Forelimb muscle (tissue), 1 donor: ENCODE measurements around the gene PRKCZ. TPM values are rescaled to one million over a fixed set of nuclear protein-coding genes. Genes with fewer than 3 reads are reported as not detected.
A peak's percentile ranks its signal among the peaks of the same experiment; 100 is the strongest.

ENCODE experiments used
- DNase-seq: peaks from one replicate; pipeline ENCODE4 v3.0.0-alpha.2; 2013; ENCODE audit warnings: low read depth
- polyA plus RNA-seq: library from polyadenylated mRNA; unstranded; fragments of 120-200 nt; gene quantifications from one replicate; pipeline ENCODE4 v1.2.1, GENCODE V29; 2013; ENCODE audit not compliant: insufficient read length

PRKCZ gene
- polyA plus RNA-seq, 1 donor: 7.6 TPM

DNA sequence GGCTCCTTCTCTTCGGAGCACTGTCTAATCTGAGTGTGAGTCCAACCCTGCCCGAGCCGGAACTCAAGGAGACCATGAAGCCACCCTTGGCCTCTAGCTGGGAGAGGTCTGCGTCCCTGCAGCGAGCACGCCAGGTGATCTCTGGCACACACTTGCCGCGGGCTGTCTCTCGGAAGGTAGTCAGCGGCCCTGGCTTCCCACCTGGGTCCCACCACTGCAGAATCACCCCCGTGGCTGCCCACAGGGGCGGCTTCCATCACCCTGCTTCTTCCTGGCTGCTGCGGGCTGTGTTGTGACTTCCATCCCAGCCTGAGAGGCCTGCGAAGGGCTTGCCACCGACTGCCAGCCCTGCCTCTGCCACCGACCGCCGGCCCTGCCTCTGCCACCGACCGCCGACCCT, 127.3 kb downstream of the PRKCZ start:
- DNase-seq: no peak

GRCh38 chr1:2177946-2178538, 127.8 kb downstream of the PRKCZ start:
- DNase-seq: no peak

DNA sequence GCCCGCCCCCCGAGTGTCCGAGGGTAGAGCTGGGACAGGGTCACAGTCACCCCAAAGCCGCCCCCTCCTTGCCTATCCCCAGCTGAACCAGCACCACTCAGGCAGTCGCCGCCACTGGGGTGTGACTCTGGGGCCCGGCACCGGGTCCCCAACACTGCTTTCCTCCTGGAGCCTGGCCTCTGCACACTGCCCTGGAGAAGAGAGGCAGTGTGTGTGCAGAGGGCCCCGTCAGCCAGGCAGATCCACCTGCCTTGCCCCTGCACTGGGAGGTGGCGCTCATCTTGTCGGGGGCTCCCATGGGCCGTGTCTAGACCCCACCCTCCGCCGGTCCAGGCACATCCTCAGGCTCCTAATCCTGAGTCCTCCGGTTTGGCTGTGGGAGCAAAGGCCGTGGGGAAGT, 128.7 kb downstream of the PRKCZ start:
- no peak for DNase-seq

DNA sequence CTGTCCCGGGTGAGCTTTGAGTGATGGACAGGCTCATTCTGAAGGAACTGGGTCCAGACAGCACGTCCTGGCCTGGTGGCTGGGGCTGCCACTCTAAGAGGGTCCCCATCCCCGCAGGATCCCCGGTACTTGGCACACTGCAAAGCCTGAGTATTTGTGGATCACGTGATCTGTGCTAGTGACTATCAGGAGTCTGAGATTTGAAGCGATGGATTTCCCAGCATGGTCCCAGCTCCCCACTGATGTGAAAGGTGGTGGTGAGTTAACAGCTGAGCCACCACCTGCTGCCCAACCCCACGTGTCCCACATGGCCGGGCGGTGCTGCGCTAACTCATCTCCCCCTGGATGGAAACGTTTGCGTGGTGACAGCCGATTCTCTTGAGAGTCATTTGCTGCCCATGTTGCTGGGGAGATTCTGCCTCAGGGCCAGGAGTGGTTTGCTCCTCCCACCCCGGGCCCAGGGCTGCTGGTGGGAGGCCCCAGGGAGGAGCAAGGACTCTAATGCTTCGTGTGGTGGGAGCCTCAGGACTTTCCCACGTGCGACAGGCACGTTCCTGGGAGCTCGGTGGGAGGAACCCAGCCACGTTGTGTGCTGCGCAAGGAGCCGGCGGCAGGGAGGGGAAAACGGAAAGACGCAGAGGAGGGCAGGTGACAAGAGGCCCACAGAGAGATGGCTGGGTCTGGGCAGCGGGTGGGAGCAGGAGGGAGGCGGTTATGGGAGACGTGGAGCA, 129.2 kb downstream of the PRKCZ start:
- no peak for DNase-seq

DNA sequence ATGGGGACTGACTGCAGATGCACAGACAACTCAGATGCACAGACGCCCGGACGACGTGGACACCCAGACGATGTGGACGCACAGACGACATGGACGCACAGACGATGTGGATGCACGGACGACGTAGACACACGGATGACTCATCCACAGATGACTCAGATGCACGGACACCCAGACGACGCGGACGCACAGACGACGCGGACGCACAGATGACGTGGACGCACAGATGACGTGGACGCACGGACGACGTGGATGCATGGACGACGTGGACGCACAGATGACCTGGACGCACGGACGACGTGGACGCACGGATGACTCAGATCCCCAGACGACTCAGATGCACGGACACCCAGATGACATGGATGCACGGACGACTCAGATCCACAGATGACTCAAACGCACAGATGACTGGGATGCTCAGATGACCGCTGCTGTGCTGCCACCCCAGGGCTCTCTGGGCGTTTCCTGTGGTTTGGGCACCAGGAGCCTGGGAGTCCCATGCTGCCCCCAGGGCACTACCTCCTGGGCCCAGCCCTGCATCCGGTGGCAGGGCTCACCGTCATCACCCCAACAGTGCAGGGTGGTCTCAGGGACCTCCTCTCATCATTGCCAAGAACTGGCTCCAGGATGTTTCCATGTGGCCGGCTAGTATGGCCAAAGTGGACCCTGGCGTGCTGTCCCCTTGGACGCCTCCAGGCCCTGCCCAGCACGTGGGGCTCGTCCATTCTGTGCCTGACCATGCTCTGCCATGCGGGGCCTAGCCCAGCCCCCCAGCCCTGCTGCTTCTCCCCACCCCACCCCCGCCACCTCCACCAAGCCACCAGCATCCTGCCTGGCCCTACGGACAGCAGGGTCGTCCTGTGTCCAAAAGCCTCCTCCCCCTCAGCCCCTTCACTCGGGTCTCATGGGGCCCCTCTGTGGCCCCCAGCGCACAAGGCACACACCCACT, 130.4 kb downstream of the PRKCZ start:
- no peak for DNase-seq

- DNase-seq: no peak
Observed at GRCh38 chr1:2181271-2181670, 131.1 kb downstream of the PRKCZ start.

- no peak for DNase-seq
Observed at GRCh38 chr1:2181752-2182151, 131.5 kb downstream of the PRKCZ start.

- DNase-seq: no peak
Observed at GRCh38 chr1:2182376-2182775, 132.2 kb downstream of the PRKCZ start.

DNA sequence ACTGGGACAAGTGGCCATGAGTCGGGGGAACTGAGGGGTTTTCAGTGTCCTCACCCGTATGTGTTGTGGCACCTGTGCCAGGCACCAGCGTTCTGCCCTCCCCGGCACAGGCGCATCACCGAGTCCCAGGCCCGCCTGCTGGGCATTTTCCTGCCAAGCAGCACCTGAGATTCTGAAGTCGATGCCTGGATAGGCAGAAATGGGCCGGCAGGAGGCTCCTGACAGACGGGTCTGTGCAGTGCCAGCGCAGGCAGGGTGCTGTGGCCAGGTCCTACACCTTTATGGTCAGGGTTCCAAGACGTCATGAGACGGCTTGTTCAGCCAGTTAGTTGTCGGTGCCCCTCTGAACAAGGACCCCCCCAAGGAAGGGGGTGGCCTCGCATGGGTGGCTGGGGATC, 133.7 kb downstream of the PRKCZ start:
- DNase-seq: no peak

DNA sequence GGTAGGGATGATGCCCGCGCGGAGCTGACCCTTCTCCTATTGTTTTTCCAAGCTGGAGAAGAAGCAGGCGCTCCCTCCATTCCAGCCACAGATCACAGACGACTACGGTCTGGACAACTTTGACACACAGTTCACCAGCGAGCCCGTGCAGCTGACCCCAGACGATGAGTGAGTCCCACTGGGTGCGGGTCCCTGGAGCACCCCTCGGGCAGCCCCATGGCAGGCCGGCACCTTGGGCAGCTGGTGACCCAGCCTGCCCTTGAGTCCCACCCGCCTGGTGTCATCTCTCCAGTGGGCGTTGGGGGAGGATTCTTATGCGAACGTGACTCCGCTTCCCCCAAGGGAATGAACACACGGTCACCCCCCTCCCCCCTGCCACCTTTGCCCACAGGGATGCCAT, 134.3 kb downstream of the PRKCZ start:
- DNase-seq: no peak

GRCh38 chr1:2184934-2185333, 134.7 kb downstream of the PRKCZ start:
- DNase-seq: no peak

- no peak for DNase-seq
Observed at GRCh38 chr1:2185880-2186855, 136.0 kb downstream of the PRKCZ start.

DNA sequence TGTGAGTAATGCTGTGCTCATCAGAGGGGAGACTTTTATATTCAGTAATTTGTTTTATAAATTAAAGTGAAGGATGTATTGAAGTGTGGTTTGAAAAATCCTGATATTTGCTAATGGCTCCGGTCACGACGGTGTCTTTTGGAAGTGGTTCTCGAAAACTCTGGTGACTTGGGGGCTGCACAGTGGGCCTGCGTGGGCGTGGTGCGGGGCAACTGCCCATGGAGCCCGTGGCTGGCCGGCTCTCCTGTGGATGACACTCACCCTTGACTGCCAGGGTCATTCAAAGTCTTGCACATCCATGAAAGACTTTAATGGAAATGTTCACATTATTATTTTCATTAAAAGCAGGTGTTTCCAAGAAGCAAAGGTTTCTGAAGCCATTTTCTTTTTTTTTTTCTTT, 136.7 kb downstream of the PRKCZ start:
- DNase-seq: no peak

DNA sequence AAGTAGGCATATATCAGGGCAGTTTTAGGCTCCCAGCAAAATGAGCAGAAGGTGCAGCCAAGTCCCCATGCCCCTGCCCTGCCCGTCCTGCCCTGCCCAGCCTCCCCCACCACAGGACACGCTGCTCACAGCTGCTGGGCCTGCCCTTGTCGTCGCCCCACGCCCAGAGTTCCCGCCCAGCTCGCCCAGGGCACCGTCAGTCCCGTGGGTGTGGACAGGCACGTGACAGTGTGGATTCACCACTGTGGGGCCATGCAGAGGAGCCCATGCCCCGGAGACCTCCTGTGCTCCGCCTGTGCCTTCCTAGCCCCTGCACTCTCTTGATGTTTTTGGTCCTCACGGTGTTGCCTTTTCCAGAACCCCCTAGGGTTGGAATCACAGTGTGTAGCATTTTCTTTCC, 137.4 kb downstream of the PRKCZ start:
- DNase-seq: no peak

- DNase-seq: no peak
Observed at GRCh38 chr1:2188336-2188735, 138.1 kb downstream of the PRKCZ start.

- DNase-seq: peak; percentile 80
Observed at GRCh38 chr1:2189459-2190425, 139.5 kb downstream of the PRKCZ start.

- DNase-seq: no peak
Observed at GRCh38 chr1:2190491-2190976, 140.3 kb downstream of the PRKCZ start.

DNA sequence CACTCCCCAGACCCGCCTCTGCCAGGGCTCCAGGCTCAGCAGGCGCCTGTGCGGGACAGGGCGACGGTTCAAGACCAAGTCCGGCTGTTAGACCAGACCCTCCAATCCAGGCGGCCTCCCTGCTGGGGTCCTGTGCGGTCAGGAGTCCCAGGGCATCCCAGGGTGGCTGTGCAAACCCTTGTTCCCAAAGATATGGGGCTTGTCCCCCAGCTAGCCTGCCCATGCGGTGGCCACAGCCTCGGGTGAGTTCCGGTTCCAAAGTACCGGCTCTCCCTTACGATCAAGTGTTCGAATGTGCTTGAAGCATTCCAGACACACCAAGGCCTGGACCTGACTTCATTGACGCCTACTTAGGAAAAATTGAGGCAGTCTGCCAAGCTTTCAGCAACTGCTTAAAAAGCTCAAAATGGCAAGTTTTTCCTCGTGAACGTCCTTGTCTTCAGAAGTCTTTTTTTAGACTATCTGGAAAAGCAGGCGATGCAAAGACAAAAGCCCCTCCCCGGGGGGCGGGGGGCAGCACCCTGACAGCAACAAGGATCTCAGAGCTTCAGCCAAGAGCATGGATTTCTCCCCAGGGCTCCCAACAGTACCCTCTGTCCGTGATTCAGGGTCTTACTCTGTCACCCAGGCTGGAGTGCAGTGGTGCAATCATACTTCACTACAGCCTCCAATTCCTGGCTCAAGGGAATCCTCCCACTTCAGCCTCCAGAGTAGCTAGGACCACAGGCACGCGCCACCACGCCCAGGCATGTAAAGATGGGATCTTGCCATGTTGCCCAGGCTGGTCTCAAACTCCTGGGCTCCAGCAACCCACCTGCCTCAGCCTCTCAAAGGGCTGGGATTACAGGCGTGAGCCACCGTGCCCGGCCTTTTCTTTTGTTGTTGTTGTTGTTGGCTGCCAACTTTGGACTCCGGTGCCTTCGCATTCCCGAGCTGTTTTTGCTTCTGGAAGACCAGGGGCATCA, 142.1 kb downstream of the PRKCZ start:
- no peak for DNase-seq
